Calu3 (cell line): Measurements from ENCODE around the gene LNX2. TPM values are rescaled to one million over a fixed set of nuclear protein-coding genes. Genes with fewer than 3 reads are reported as not detected.

Experiments used
- BruUV-seq: library from RNA; stranded (reverse); fragments of 400-500 nt; replicated peaks from 2 replicates; lab custom pipeline; 2021; lab: Mats Ljungman, UMichigan
- CTCF ChIA-PET: fragments of 300-600 bp; sonication (Branson Sonifier 250); formaldehyde crosslinking; loops from one replicate; lab custom pipeline; 2022; ENCODE audit warnings: antibody characterized with exemption; lab: Charles Lee
- DNase-seq: peaks from one replicate; pipeline ENCODE4 v3.0.0; 2022
- H3K27ac Mint-ChIP-seq: one replicate; pipeline ENCODE4 v1.8.0; 2022; ENCODE audit warnings: mixed read lengths; ENCODE audit not compliant: unreplicated experiment
- H3K27me3 Mint-ChIP-seq: one replicate; pipeline ENCODE4 v1.8.0; 2022; ENCODE audit warnings: mixed read lengths; ENCODE audit not compliant: unreplicated experiment
- H3K36me3 Mint-ChIP-seq: one replicate; pipeline ENCODE4 v1.8.0; 2022; ENCODE audit warnings: mild to moderate bottlenecking, moderate library complexity, mixed read lengths; ENCODE audit not compliant: insufficient read depth, unreplicated experiment
- H3K4me1 Mint-ChIP-seq: one replicate; pipeline ENCODE4 v1.8.0; 2022; ENCODE audit warnings: mild to moderate bottlenecking, low read depth, mixed read lengths; ENCODE audit not compliant: unreplicated experiment
- H3K4me3 Mint-ChIP-seq: one replicate; pipeline ENCODE4 v1.8.0; 2022; ENCODE audit warnings: mild to moderate bottlenecking, low read depth, moderate library complexity, mixed read lengths; ENCODE audit not compliant: unreplicated experiment
- H3K9me3 Mint-ChIP-seq: one replicate; pipeline ENCODE4 v1.8.0; 2022; ENCODE audit warnings: low read depth, mixed read lengths; ENCODE audit not compliant: unreplicated experiment
- intact Hi-C: fragments of 100-400 bp; cut with micrococcal nuclease; formaldehyde crosslinking; loops from one replicate; pipeline ENCODE4 v1.10.0; 2022; ENCODE audit not compliant: unreplicated experiment
- total RNA-seq: library from RNA; stranded (reverse); gene quantifications from 2 replicates; pipeline ENCODE4 v1.2.3, GENCODE V29; 2022
- TF ChIP-seq, protein P1 (sequence below): fragments of 200-600 bp; IDR thresholded peaks from one replicate; pipeline ENCODE4 v1.8.0; 2022; ENCODE audit warnings: antibody characterized with exemption; ENCODE audit not compliant: unreplicated experiment

Gene LNX2
- total RNA-seq, 1 experiment from 2014 or later = 11.0 TPM

DNA sequence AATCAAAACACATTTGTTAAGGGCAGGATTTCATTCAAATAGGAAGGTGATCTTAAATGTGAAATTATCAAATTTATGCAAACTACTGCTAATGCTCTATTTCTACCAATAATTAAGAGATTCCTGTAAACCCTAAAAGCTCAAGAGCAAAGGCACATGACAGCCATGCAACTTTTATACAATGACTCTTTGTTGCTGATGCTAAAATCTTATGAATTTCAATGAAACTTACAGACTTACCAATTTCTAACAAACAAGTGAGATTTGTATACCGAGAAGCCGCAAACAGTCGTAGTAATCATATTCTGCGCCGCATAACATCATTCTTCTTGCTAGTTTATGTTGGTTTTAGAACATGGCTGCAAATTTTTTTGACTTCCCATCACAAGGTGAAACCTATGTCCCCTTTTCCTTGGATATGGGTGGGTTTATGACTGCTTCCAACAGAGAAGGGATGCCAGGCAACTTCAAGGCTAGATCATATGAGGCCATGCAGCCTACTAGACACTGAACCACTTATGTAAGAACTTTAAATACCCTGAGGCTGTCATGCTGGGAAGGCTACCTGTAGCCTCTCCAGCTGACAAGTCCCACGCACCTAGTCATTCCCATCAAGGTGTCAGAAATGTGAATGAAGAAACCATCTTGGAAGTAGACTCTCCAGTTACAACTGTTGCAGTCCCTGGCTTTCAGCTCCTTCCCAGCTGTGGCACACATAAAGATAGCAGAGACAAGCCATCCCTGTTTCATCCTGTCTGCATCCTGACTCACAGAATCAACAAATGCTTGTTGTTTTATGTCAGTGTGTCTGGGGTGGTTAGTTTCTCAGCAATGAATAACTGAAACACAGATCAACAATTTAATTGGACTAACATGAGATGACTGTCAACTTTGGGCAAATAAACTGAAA lies 42.0 kb downstream of the LNX2 start:
- no peaks in the 10 kb centered on the region for H3K9me3 Mint-ChIP-seq
- no peak for DNase-seq
- TF ChIP-seq, protein P1, sequence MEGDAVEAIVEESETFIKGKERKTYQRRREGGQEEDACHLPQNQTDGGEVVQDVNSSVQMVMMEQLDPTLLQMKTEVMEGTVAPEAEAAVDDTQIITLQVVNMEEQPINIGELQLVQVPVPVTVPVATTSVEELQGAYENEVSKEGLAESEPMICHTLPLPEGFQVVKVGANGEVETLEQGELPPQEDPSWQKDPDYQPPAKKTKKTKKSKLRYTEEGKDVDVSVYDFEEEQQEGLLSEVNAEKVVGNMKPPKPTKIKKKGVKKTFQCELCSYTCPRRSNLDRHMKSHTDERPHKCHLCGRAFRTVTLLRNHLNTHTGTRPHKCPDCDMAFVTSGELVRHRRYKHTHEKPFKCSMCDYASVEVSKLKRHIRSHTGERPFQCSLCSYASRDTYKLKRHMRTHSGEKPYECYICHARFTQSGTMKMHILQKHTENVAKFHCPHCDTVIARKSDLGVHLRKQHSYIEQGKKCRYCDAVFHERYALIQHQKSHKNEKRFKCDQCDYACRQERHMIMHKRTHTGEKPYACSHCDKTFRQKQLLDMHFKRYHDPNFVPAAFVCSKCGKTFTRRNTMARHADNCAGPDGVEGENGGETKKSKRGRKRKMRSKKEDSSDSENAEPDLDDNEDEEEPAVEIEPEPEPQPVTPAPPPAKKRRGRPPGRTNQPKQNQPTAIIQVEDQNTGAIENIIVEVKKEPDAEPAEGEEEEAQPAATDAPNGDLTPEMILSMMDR = no peak
- CTCF ChIA-PET = no interaction called here
- H3K4me1 Mint-ChIP-seq = peaks cover 7% of the 10 kb centered on the region
- H3K27ac Mint-ChIP-seq = no peak overlapping the region
- peaks cover 5% of the 10 kb centered on the region for H3K36me3 Mint-ChIP-seq
- BruUV-seq = no TSS peak
- intact Hi-C loops = loop anchor here (5.0 kb wide), 1 partner anchor 39 kb away; no protein-coding TSS in a partner anchor
- H3K27me3 Mint-ChIP-seq = no peaks in the 10 kb centered on the region
- no peak overlapping the region for H3K4me3 Mint-ChIP-seq

DNA sequence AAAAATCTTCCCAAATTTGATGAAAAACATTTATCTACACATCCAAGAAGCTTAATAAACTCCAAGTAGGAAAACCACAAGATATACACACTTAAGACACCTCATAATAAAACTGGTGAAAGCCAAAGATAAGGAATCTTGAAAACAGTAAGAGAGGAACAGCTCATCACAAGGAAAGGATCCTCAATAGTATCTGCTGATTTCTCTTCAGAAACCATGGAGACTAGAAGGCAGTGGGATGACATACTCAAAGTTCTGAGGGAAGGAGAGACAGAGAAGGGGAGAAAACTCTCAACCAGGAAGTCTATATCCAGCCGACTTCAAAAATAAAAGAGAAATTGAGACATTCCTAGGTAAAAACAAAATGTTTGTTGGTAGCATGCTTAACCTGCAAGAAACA lies 45.7 kb downstream of the LNX2 start:
- DNase-seq = no peak
- H3K4me3 Mint-ChIP-seq = no peak overlapping the region
- intact Hi-C loops = loop anchor here (5.0 kb wide), 1 partner anchor 43 kb away; no protein-coding TSS in a partner anchor
- CTCF ChIA-PET = no interaction called here
- TF ChIP-seq, protein P1 = no peak
- no peaks in the 10 kb centered on the region for H3K36me3 Mint-ChIP-seq
- no peak overlapping the region for H3K27ac Mint-ChIP-seq
- no peaks in the 10 kb centered on the region for H3K27me3 Mint-ChIP-seq
- BruUV-seq = no TSS peak
- peaks cover 21% of the 10 kb centered on the region for H3K4me1 Mint-ChIP-seq
- no peaks in the 10 kb centered on the region for H3K9me3 Mint-ChIP-seq

DNA sequence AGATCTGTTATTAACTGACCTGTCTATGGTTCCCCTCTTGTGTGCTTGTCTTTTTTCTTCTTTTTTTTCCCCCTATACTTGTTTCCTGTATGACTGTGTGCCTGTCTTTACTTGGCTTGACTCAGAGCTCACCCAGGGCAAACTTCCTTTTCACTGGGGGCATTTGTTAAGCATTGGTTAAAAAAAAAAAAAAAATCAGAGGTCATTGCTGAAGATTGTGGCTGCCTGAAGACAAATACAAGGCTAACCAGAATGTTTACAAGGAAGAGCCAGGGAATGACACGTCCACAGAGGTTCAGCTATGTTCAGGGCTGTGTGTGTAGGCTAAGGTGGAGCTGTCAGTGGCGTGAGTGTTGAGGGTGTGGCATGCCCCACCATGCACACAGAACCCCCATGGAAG lies 47.1 kb downstream of the LNX2 start:
- CTCF ChIA-PET = interaction anchor here (0.6 to 1.0 kb wide), 2 partner anchors 32 to 40 kb away, joined by 3 to 4 read pairs; no protein-coding TSS in a partner anchor
- peak overlapping the region; percentile 28 for H3K4me3 Mint-ChIP-seq
- peak; percentile 6 for DNase-seq
- H3K4me1 Mint-ChIP-seq = peaks cover 21% of the 10 kb centered on the region
- no TSS peak for BruUV-seq
- H3K27me3 Mint-ChIP-seq = no peaks in the 10 kb centered on the region
- no peaks in the 10 kb centered on the region for H3K36me3 Mint-ChIP-seq
- intact Hi-C loops = no loop called here
- H3K27ac Mint-ChIP-seq = peak overlapping the region; percentile 88
- H3K9me3 Mint-ChIP-seq = no peaks in the 10 kb centered on the region
- TF ChIP-seq, protein P1 = no peak

DNA sequence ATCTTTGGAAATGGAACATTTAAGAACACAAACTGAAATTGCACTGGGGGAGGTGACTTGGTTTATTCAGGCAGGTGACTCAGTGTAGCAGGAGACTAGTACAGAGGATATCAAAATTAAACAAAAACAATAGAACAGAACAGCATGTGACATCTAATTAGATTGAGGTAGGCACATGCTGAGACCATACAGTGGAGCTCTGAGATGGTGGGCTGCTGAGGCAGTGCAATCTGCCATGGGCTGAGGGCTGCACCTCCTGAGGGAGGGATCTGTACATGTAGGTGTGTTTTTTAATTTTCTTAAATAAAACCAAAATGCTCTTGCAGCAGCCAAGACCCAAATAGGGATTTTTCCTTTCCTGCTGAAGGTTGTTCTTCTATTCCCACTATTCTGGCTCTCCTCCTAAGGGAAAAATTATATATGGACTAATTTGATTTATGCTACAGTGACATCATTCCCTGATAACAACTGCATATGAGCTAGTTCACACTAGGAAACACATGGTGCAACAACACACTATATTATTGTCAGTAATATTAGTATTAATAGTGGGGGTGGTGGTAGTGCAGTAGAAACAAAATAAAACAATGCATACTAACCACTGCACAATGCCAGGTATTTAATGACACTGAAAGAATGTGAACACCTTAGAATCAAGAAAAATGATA lies 48.0 kb downstream of the LNX2 start:
- TF ChIP-seq, protein P1 = no peak
- H3K9me3 Mint-ChIP-seq = no peaks in the 10 kb centered on the region
- peaks cover 21% of the 10 kb centered on the region for H3K4me1 Mint-ChIP-seq
- no TSS peak for BruUV-seq
- no peak for DNase-seq
- peak overlapping the region; percentile 88 for H3K27ac Mint-ChIP-seq
- CTCF ChIA-PET = interaction anchor here (0.6 to 1.0 kb wide), 2 partner anchors 33 to 39 kb away, joined by 3 to 4 read pairs; no protein-coding TSS in a partner anchor
- intact Hi-C loops = no loop called here
- H3K36me3 Mint-ChIP-seq = no peaks in the 10 kb centered on the region
- H3K27me3 Mint-ChIP-seq = no peaks in the 10 kb centered on the region
- no peak overlapping the region for H3K4me3 Mint-ChIP-seq
